Spleen (tissue), 7 donors: ENCODE data around the gene KRT23.

Source experiments
- POLR2A ChIP-seq, 3 donors: fragments of 450-650 bp; IDR thresholded peaks; one replicate each; pipeline ENCODE4 v1.5.1; 2017; ENCODE audit warnings: antibody characterized with exemption in 3 of 3, mild to moderate bottlenecking in 1 of 3
- POLR2AphosphoS5 ChIP-seq, 3 donors: sonication (generic); formaldehyde crosslinking; IDR thresholded peaks; one replicate each; pipeline ENCODE4 v1.5.1; 2017; ENCODE audit warnings: antibody characterized with exemption in 3 of 3
- TF ChIP-seq, protein P1 (sequence below), 11 experiments: fragments of 200-600 bp in 7 of 11; fragments of 450-650 bp in 4 of 11; sonication (generic) in 4 of 11; IDR thresholded peaks in 8 of 11; conservative IDR thresholded peaks in 3 of 11; 1 replicate in 7 of 11; 2 replicates in 4 of 11; pipeline versions ENCODE4 v1.4.0 to v1.8.0; 2016 to 2021; ENCODE audit warnings: antibody characterized with exemption in 11 of 11, inconsistent platforms in 4 of 11, mild to moderate bottlenecking in 1 of 11
- donor health status: DM: no; HTN: no; CAD: no; lungs with moderate emphysema.
- donor health status: DM: no; HTN: no; CAD: no.
- donor health status: DM: no; HTN: no; CAD: no.

- TF ChIP-seq, protein P1, sequence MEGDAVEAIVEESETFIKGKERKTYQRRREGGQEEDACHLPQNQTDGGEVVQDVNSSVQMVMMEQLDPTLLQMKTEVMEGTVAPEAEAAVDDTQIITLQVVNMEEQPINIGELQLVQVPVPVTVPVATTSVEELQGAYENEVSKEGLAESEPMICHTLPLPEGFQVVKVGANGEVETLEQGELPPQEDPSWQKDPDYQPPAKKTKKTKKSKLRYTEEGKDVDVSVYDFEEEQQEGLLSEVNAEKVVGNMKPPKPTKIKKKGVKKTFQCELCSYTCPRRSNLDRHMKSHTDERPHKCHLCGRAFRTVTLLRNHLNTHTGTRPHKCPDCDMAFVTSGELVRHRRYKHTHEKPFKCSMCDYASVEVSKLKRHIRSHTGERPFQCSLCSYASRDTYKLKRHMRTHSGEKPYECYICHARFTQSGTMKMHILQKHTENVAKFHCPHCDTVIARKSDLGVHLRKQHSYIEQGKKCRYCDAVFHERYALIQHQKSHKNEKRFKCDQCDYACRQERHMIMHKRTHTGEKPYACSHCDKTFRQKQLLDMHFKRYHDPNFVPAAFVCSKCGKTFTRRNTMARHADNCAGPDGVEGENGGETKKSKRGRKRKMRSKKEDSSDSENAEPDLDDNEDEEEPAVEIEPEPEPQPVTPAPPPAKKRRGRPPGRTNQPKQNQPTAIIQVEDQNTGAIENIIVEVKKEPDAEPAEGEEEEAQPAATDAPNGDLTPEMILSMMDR (IDR thresholded peaks at IDR 0.05 in 8 of 11, conservative IDR thresholded peaks at IDR 0.05 in 3 of 11): peak in 10 of 11 experiments; percentile 20 to 81 (median 62)
- TF ChIP-seq POLR2A (IDR thresholded peaks at IDR 0.05) (no peak), POLR2AphosphoS5 (IDR thresholded peaks at IDR 0.05) (no peak)
Measured at GRCh38 chr17:40963838-40964237, 26.4 kb upstream of the KRT23 start.
